ENCODE results near the gene EHMT1. TPM values are rescaled to one million over a fixed set of nuclear protein-coding genes. Genes with fewer than 3 reads are reported as not detected.

Gene EHMT1
- total and polyA plus RNA-seq, 10 of the 15 experiments (the other 5 are each of a cell fraction or from before 2014, with no cell fraction given) = 2.9 to 100 (median 48.1) TPM

DNA sequence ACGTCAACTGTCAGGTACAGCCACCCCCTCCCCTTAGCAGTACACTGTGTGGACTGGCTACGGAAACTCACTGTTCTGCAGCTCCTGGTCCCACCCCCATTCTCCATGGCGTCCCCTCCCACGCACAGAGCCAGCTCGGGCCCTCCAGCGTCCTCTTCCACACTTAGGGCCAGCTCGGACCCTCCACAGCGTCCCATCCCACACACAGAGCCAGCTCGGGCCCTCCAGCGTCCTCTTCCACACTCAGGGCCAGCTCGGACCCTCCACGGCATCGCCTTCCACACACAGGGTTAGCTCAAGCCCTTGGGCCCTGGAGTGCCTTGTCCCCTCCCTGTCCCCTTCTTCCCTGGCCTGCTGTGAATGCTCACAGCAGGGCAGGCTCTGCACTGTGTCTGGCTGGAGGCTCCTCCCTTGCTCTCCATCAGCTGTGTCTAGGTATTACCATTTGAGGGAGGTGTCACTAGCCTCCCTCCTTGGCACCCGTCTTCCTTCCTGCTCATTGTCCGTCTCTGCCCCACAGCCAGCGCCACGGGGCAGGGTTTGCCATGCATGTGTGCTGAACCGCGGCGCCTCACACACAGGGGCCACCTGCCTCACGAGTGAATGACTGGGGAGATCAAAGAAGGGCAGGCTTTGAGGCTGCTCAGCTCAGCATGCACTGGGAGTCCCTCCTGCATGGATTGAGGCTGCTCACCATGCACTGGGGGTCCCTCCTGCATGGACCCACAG is 180.3 kb downstream of the EHMT1 start:
- no peak for FAIRE-seq
- BruUV-seq (replicated peaks) = no TSS peak
- CTCF ChIA-PET = no interaction called here
- no peaks in the 10 kb centered on the region for H3K79me2 ChIP-seq (ENCODE audit: control insufficient read depth, insufficient read depth, low read length)
- intact Hi-C loops (cut with micrococcal nuclease; ENCODE audit: unreplicated experiment) (no loop called here), in situ Hi-C loops (cut with MboI) (no loop called here)
- H3K9ac ChIP-seq (ENCODE audit: control insufficient read depth, insufficient read depth, low read length) = no peak overlapping the region
- no peak overlapping the region for H3K4me2 ChIP-seq (ENCODE audit: control insufficient read depth, insufficient read depth)
- H3K4me3 ChIP-seq = no peak overlapping the region
- POLR2A ChIA-PET = no interaction called here
- TF ChIP-seq YBX1 (IDR thresholded peaks at IDR 0.05) = no peak
- TF ChIP-seq, protein P1, sequence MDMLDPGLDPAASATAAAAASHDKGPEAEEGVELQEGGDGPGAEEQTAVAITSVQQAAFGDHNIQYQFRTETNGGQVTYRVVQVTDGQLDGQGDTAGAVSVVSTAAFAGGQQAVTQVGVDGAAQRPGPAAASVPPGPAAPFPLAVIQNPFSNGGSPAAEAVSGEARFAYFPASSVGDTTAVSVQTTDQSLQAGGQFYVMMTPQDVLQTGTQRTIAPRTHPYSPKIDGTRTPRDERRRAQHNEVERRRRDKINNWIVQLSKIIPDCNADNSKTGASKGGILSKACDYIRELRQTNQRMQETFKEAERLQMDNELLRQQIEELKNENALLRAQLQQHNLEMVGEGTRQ (IDR thresholded peaks at IDR 0.05; ENCODE audit: borderline replicate concordance, low read depth, low read length) = no peak
- no peak for TF ChIP-seq RB1 (IDR thresholded peaks at IDR 0.05; ENCODE audit: borderline replicate concordance)
- TF ChIP-seq RELA (IDR thresholded peaks at IDR 0.05; ENCODE audit: borderline replicate concordance, partially characterized antibody) = no peak
- no peak for TF ChIP-seq HCFC1 (IDR thresholded peaks at IDR 0.05; ENCODE audit: low read length)
- TF ChIP-seq, protein P2, sequence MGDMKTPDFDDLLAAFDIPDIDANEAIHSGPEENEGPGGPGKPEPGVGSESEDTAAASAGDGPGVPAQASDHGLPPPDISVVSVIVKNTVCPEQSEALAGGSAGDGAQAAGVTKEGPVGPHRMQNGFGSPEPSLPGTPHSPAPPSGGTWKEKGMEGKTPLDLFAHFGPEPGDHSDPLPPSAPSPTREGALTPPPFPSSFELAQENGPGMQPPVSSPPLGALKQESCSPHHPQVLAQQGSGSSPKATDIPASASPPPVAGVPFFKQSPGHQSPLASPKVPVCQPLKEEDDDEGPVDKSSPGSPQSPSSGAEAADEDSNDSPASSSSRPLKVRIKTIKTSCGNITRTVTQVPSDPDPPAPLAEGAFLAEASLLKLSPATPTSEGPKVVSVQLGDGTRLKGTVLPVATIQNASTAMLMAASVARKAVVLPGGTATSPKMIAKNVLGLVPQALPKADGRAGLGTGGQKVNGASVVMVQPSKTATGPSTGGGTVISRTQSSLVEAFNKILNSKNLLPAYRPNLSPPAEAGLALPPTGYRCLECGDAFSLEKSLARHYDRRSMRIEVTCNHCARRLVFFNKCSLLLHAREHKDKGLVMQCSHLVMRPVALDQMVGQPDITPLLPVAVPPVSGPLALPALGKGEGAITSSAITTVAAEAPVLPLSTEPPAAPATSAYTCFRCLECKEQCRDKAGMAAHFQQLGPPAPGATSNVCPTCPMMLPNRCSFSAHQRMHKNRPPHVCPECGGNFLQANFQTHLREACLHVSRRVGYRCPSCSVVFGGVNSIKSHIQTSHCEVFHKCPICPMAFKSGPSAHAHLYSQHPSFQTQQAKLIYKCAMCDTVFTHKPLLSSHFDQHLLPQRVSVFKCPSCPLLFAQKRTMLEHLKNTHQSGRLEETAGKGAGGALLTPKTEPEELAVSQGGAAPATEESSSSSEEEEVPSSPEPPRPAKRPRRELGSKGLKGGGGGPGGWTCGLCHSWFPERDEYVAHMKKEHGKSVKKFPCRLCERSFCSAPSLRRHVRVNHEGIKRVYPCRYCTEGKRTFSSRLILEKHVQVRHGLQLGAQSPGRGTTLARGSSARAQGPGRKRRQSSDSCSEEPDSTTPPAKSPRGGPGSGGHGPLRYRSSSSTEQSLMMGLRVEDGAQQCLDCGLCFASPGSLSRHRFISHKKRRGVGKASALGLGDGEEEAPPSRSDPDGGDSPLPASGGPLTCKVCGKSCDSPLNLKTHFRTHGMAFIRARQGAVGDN (IDR thresholded peaks at IDR 0.05) = no peak
- TF ChIP-seq, protein P3, sequence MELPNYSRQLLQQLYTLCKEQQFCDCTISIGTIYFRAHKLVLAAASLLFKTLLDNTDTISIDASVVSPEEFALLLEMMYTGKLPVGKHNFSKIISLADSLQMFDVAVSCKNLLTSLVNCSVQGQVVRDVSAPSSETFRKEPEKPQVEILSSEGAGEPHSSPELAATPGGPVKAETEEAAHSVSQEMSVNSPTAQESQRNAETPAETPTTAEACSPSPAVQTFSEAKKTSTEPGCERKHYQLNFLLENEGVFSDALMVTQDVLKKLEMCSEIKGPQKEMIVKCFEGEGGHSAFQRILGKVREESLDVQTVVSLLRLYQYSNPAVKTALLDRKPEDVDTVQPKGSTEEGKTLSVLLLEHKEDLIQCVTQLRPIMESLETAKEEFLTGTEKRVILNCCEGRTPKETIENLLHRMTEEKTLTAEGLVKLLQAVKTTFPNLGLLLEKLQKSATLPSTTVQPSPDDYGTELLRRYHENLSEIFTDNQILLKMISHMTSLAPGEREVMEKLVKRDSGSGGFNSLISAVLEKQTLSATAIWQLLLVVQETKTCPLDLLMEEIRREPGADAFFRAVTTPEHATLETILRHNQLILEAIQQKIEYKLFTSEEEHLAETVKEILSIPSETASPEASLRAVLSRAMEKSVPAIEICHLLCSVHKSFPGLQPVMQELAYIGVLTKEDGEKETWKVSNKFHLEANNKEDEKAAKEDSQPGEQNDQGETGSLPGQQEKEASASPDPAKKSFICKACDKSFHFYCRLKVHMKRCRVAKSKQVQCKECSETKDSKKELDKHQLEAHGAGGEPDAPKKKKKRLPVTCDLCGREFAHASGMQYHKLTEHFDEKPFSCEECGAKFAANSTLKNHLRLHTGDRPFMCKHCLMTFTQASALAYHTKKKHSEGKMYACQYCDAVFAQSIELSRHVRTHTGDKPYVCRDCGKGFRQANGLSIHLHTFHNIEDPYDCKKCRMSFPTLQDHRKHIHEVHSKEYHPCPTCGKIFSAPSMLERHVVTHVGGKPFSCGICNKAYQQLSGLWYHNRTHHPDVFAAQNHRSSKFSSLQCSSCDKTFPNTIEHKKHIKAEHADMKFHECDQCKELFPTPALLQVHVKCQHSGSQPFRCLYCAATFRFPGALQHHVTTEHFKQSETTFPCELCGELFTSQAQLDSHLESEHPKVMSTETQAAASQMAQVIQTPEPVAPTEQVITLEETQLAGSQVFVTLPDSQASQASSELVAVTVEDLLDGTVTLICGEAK (IDR thresholded peaks at IDR 0.05; ENCODE audit: borderline replicate concordance) = no peak
- TF ChIP-seq, protein P4, sequence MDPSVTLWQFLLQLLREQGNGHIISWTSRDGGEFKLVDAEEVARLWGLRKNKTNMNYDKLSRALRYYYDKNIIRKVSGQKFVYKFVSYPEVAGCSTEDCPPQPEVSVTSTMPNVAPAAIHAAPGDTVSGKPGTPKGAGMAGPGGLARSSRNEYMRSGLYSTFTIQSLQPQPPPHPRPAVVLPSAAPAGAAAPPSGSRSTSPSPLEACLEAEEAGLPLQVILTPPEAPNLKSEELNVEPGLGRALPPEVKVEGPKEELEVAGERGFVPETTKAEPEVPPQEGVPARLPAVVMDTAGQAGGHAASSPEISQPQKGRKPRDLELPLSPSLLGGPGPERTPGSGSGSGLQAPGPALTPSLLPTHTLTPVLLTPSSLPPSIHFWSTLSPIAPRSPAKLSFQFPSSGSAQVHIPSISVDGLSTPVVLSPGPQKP (IDR thresholded peaks at IDR 0.05; ENCODE audit: low read depth, low read length) = no peak
- DNase-seq (ENCODE audit: low read depth, low spot score) = no peak
- RAD21 ChIA-PET (ENCODE audit: unreplicated experiment) = no interaction called here
- H3K27me3 ChIP-seq (replicated peaks in 1 of 2; ENCODE audit: control insufficient read depth in 2 of 2, insufficient read depth in 2 of 2, low read length in 1 of 2) = no peaks in the 10 kb centered on the region
- H3K4me1 ChIP-seq (ENCODE audit: control insufficient read depth, insufficient read depth, low read length) = no peaks in the 10 kb centered on the region
- peaks cover 31 to 34% of the 10 kb centered on the region in 2 experiments for H3K36me3 ChIP-seq (ENCODE audit: control insufficient read depth in 2 of 2, insufficient read depth in 2 of 2, low read length in 1 of 2)
- H2AFZ ChIP-seq (ENCODE audit: control insufficient read depth, low read depth, low read length) = no peak overlapping the region
- no peak for ATAC-seq
- no peaks in the 10 kb centered on the region for H4K20me1 ChIP-seq (ENCODE audit: control insufficient read depth, insufficient read depth)
- SMC1A ChIA-PET (ENCODE audit: uncharacterized antibody, unreplicated experiment) = no interaction called here
- no peaks in the 10 kb centered on the region for H3K9me3 ChIP-seq (replicated peaks; ENCODE audit: control insufficient read depth, insufficient read depth, low read length)
- WGBS (ENCODE audit: insufficient coverage, insufficient replicate concordance, low lambda C conversion rate, missing lambda C conversion rate) = 76% methylated on average over 21 of the region's 21 CpGs
- H3K27ac ChIP-seq (ENCODE audit: control insufficient read depth, insufficient read depth) = no peak overlapping the region

Measured in GM12878 (cell line).